Subcutaneous abdominal adipose tissue (tissue), 5 donors: ENCODE measurements around the gene PTPN12.

ENCODE experiments used
- H3K27ac ChIP-seq: one replicate; pipeline ENCODE4 v1.7.0; 2013; ENCODE audit warnings: low read depth, mild to moderate bottlenecking, inconsistent platforms, low read length, moderate library complexity
- H3K27me3 ChIP-seq, 5 donors: one replicate each; pipeline ENCODE4 v1.7.0; 2013; ENCODE audit warnings: low read length in 5 of 5, inconsistent platforms in 1 of 5; ENCODE audit not compliant: control insufficient read depth in 5 of 5, insufficient read depth in 4 of 5
- H3K36me3 ChIP-seq, 5 donors: one replicate each; pipeline ENCODE4 v1.7.0; 2013; ENCODE audit warnings: low read length in 5 of 5; ENCODE audit not compliant: control insufficient read depth in 5 of 5, insufficient read depth in 5 of 5
- H3K4me1 ChIP-seq, 5 donors: one replicate each; pipeline ENCODE4 v1.7.0; 2013; ENCODE audit warnings: low read length in 5 of 5, mild to moderate bottlenecking in 3 of 5, moderate library complexity in 1 of 5; ENCODE audit not compliant: control insufficient read depth in 5 of 5, insufficient read depth in 5 of 5
- H3K4me3 ChIP-seq, 5 donors: one replicate each; pipeline ENCODE4 v1.7.0; 2013; ENCODE audit warnings: low read length in 5 of 5, low read depth in 1 of 5
- H3K9ac ChIP-seq, 5 donors: one replicate each; pipeline ENCODE4 v1.7.0; 2013; ENCODE audit warnings: low read length in 5 of 5, mild to moderate bottlenecking in 4 of 5, moderate library complexity in 3 of 5
- H3K9me3 ChIP-seq, 5 donors: one replicate each; pipeline ENCODE4 v1.7.0; 2013; ENCODE audit warnings: low read length in 5 of 5; ENCODE audit not compliant: control insufficient read depth in 5 of 5
- donor health status: healthy.
- donor health status: healthy.
- donor health status: healthy.
- donor health status: healthy.
- donor health status: healthy.

Gene PTPN12

GRCh38 chr7:77548206-77548605 is 11.1 kb downstream of the PTPN12 start:
- Histone ChIP-seq H3K27ac (no peak overlapping the region), H3K9me3 (peaks cover 0 to under 1% (median 0%) of the 10 kb centered on the region in 5 donors), H3K36me3 (no peaks in the 10 kb centered on the region), H3K4me1 (peaks cover 0 to 34% (median 9%) of the 10 kb centered on the region in 5 donors), H3K9ac (no peak overlapping the region), H3K27me3 (no peaks in the 10 kb centered on the region), H3K4me3 (no peak overlapping the region)

- Histone ChIP-seq H3K9me3 (peaks cover 0 to 3% (median 0%) of the 10 kb centered on the region in 5 donors), H3K4me1 (peaks cover 0 to 34% (median 9%) of the 10 kb centered on the region in 5 donors), H3K4me3 (no peak overlapping the region), H3K36me3 (no peaks in the 10 kb centered on the region), H3K27me3 (no peaks in the 10 kb centered on the region), H3K27ac (peak overlapping the region; percentile 8), H3K9ac (no peak overlapping the region)
These were observed 12.2 kb downstream of the PTPN12 start for GRCh38 chr7:77549106-77549870.

GRCh38 chr7:77550586-77550985 is 13.5 kb downstream of the PTPN12 start:
- H3K27me3 ChIP-seq: no peaks in the 10 kb centered on the region
- H3K36me3 ChIP-seq: no peaks in the 10 kb centered on the region
- peaks cover 0 to 3% (median 0%) of the 10 kb centered on the region in 5 donors for H3K9me3 ChIP-seq
- no peak overlapping the region for H3K27ac ChIP-seq
- no peak overlapping the region for H3K9ac ChIP-seq
- peaks cover 0 to 31% (median 9%) of the 10 kb centered on the region in 5 donors for H3K4me1 ChIP-seq
- no peak overlapping the region for H3K4me3 ChIP-seq

- Histone ChIP-seq H3K27ac (no peak overlapping the region), H3K36me3 (peaks cover 0 to 6% (median 0%) of the 10 kb centered on the region in 5 donors), H3K27me3 (no peaks in the 10 kb centered on the region), H3K4me3 (no peak overlapping the region), H3K4me1 (peaks cover 0 to 17% (median 9%) of the 10 kb centered on the region in 5 donors), H3K9ac (no peak overlapping the region), H3K9me3 (peaks cover 0 to 3% (median 0%) of the 10 kb centered on the region in 5 donors)
These were observed 16.0 kb downstream of the PTPN12 start for GRCh38 chr7:77553123-77553522.

GRCh38 chr7:77558284-77558967 is 21.3 kb downstream of the PTPN12 start:
- no peaks in the 10 kb centered on the region for H3K9me3 ChIP-seq
- H3K36me3 ChIP-seq: peaks cover 0 to 6% (median 0%) of the 10 kb centered on the region in 5 donors
- no peak overlapping the region for H3K4me3 ChIP-seq
- H3K4me1 ChIP-seq: peaks cover 0 to 14% (median 2%) of the 10 kb centered on the region in 5 donors
- H3K27ac ChIP-seq: no peak overlapping the region
- H3K9ac ChIP-seq: no peak overlapping the region
- H3K27me3 ChIP-seq: no peaks in the 10 kb centered on the region

- Histone ChIP-seq H3K4me3 (no peak overlapping the region), H3K27me3 (no peaks in the 10 kb centered on the region), H3K27ac (no peak overlapping the region), H3K36me3 (peaks cover 0 to 6% (median 0%) of the 10 kb centered on the region in 5 donors), H3K9ac (no peak overlapping the region), H3K9me3 (no peaks in the 10 kb centered on the region), H3K4me1 (peaks cover 0 to 25% (median 11%) of the 10 kb centered on the region in 5 donors)
These were observed 24.3 kb downstream of the PTPN12 start for GRCh38 chr7:77561352-77561751.

- Histone ChIP-seq H3K27me3 (no peaks in the 10 kb centered on the region), H3K4me3 (no peak overlapping the region), H3K4me1 (peaks cover 0 to 33% (median 16%) of the 10 kb centered on the region in 5 donors), H3K9ac (peak overlapping the region in 1 of 5 donors; percentile 7), H3K9me3 (no peaks in the 10 kb centered on the region), H3K27ac (peak overlapping the region; percentile 21), H3K36me3 (no peaks in the 10 kb centered on the region)
These were observed 26.2 kb downstream of the PTPN12 start for GRCh38 chr7:77563275-77563674.

- no peaks in the 10 kb centered on the region for H3K9me3 ChIP-seq
- H3K4me3 ChIP-seq: no peak overlapping the region
- H3K27me3 ChIP-seq: no peaks in the 10 kb centered on the region
- peaks cover 0 to 39% (median 20%) of the 10 kb centered on the region in 5 donors for H3K4me1 ChIP-seq
- H3K36me3 ChIP-seq: no peaks in the 10 kb centered on the region
- peak overlapping the region; percentile 29 for H3K27ac ChIP-seq
- no peak overlapping the region for H3K9ac ChIP-seq
These were observed 28.8 kb downstream of the PTPN12 start for GRCh38 chr7:77565917-77566316.

- Histone ChIP-seq H3K27me3 (no peaks in the 10 kb centered on the region), H3K9me3 (no peaks in the 10 kb centered on the region), H3K4me1 (peaks cover 0 to 35% (median 17%) of the 10 kb centered on the region in 5 donors), H3K4me3 (no peak overlapping the region), H3K36me3 (no peaks in the 10 kb centered on the region), H3K27ac (no peak overlapping the region), H3K9ac (no peak overlapping the region)
These were observed 29.3 kb downstream of the PTPN12 start for GRCh38 chr7:77566421-77566820.
